GM12874 (cell line): ENCODE data around the gene AOAH.

Experiments used
- CTCF ChIP-seq: IDR thresholded peaks from 2 replicates; pipeline ENCODE4 v1.5.1; 2011; ENCODE audit warnings: low read depth, mild to moderate bottlenecking, control low read depth, low read length, moderate library complexity; ENCODE audit not compliant: insufficient read depth

AOAH gene

GRCh38 chr7:36653663-36654355 lies 70.5 kb downstream of the AOAH start:
- TF ChIP-seq CTCF, result no peak

- TF ChIP-seq CTCF, result no peak
These were observed 71.2 kb downstream of the AOAH start for GRCh38 chr7:36653008-36653662.

GRCh38 chr7:36652431-36652830 lies 71.9 kb downstream of the AOAH start:
- no peak for TF ChIP-seq CTCF

GRCh38 chr7:36651404-36651803 lies 72.9 kb downstream of the AOAH start:
- no peak for TF ChIP-seq CTCF

- TF ChIP-seq CTCF, result no peak
These were observed 73.5 kb downstream of the AOAH start for GRCh38 chr7:36650766-36651312.

GRCh38 chr7:36650320-36650719 lies 74.0 kb downstream of the AOAH start:
- no peak for TF ChIP-seq CTCF

- no peak for TF ChIP-seq CTCF
These were observed 75.9 kb downstream of the AOAH start for GRCh38 chr7:36648441-36648840.
